Transverse colon (tissue), 4 donors: ENCODE measurements around the gene LARGE1. TPM values are rescaled to one million over a fixed set of nuclear protein-coding genes. Genes with fewer than 3 reads are reported as not detected.

Source experiments
- DNase-seq: peaks from one replicate; pipeline ENCODE4 v3.0.0-alpha.2; 2019
- H3K27ac ChIP-seq, 4 donors: fragments of 200-600 bp; sonication (generic); 2 replicates each; pipeline ENCODE4 v1.5.1; 2016 to 2018; ENCODE audit warnings: inconsistent platforms in 4 of 4
- H3K27me3 ChIP-seq: fragments of 200-600 bp; sonication (generic); 2 replicates; pipeline ENCODE4 v1.5.1; 2017; ENCODE audit warnings: inconsistent platforms
- H3K36me3 ChIP-seq, 4 donors: fragments of 200-600 bp; sonication (generic); 2 replicates each; pipeline ENCODE4 v1.5.1; 2017 to 2019; ENCODE audit warnings: inconsistent platforms in 4 of 4
- H3K4me1 ChIP-seq, 4 donors: fragments of 200-600 bp; sonication (generic); 2 replicates each; pipeline ENCODE4 v1.5.1; 2017 to 2020; ENCODE audit warnings: inconsistent platforms in 4 of 4
- H3K4me3 ChIP-seq, 4 donors: fragments of 200-600 bp; sonication (generic); 1 replicate in 1 of 4; 2 replicates in 3 of 4; pipeline versions ENCODE4 v1.5.1 to v1.6.1; 2017 to 2019; ENCODE audit warnings: inconsistent platforms in 4 of 4
- H3K9me3 ChIP-seq, 2 donors: fragments of 200-600 bp; sonication (generic); 2 replicates each; pipeline ENCODE4 v1.5.1; 2017 to 2019; ENCODE audit warnings: inconsistent platforms in 2 of 2
- EP300 ChIP-seq: sonication (generic); formaldehyde crosslinking; IDR thresholded peaks from one replicate; pipeline ENCODE4 v1.6.1; 2017; ENCODE audit warnings: antibody characterized with exemption, low read depth
- POLR2A ChIP-seq: fragments of 450-650 bp; IDR thresholded peaks from one replicate; pipeline ENCODE4 v1.6.1; 2016; ENCODE audit warnings: antibody characterized with exemption, mild to moderate bottlenecking, moderate library complexity
- POLR2AphosphoS5 ChIP-seq, 3 donors: sonication (generic); formaldehyde crosslinking; IDR thresholded peaks; one replicate each; pipeline ENCODE4 v1.6.1; 2016; ENCODE audit warnings: antibody characterized with exemption in 3 of 3
- WGBS, 2 donors: methylation state at CpG; one replicate each; pipeline ENCODE4 v1.1.5; 2018; ENCODE audit warnings: low coverage in 1 of 2; 5-methylcytosine and 5-hydroxymethylcytosine counted together
- in situ Hi-C, 4 donors: fragments of 200-750 bp; cut with MboI; loops; one replicate each; pipeline versions ENCODE4 v1.15.0 to v1.15.1; 2017; ENCODE audit warnings: low sequenced_read_pairs in 3 of 4, low pct_ligation_motif_present in 1 of 4, low pct_unique_long_range_greater_than_20kb in 1 of 4
- intact Hi-C: fragments of 100-400 bp; cut with DNase I; formaldehyde crosslinking; loops from one replicate; pipeline ENCODE4 v1.15.1; 2023; ENCODE audit warnings: low total_unique reads
- total RNA-seq, 4 donors: library from RNA; depleted of rRNA; stranded (reverse); fragments of >200 nt; gene quantifications; one replicate each; pipeline ENCODE4 v1.1.0, GENCODE V29; 2016
- TF ChIP-seq, protein P1 (sequence below), 5 experiments: fragments of 200-600 bp in 3 of 5; fragments of 450-650 bp in 2 of 5; sonication (generic) in 3 of 5; IDR thresholded peaks; 1 replicate in 2 of 5; 2 replicates in 3 of 5; pipeline ENCODE4 v1.5.1; 2016 to 2017; ENCODE audit warnings: antibody characterized with exemption in 5 of 5, inconsistent platforms in 3 of 5, mild to moderate bottlenecking in 2 of 5, moderate library complexity in 1 of 5

The LARGE1 gene
- total RNA-seq, 4 donors from 2014 or later: 46.5 to 304 (median 80.5) TPM

DNA sequence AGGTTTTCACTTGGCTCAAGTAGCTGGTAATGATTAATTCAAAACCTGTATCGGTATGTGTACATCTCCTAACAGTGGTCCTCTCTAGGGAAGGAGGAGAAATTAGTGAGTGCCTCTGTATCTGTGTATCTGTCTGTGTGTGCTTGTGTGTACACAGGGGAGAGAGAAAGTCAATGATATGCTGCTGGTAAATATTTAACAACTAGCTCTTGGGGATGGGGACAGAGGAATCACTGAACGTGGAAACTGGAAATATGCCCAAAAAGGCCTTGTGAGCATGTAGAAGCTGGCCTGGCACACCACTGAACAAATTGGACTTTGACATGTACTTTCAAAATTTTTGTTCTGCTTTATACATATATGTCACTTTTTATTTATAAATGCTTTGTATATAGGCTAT is 648.1 kb downstream of the LARGE1 start:
- Histone ChIP-seq H3K27ac (peak overlapping the region in 1 of 4 donors; percentile 2), H3K4me3 (no peak overlapping the region), H3K27me3 (no peaks in the 10 kb centered on the region), H3K9me3 (no peaks in the 10 kb centered on the region), H3K4me1 (peaks cover 3 to 25% (median 13%) of the 10 kb centered on the region in 4 donors), H3K36me3 (no peaks in the 10 kb centered on the region)
- WGBS, 2 donors: 39 to 65% methylated on average over 2 of the region's 2 CpGs
- intact Hi-C loops: no loop called here
- no peak for TF ChIP-seq POLR2AphosphoS5 (IDR thresholded peaks at IDR 0.05)
- TF ChIP-seq POLR2A: no peak
- TF ChIP-seq, protein P1, sequence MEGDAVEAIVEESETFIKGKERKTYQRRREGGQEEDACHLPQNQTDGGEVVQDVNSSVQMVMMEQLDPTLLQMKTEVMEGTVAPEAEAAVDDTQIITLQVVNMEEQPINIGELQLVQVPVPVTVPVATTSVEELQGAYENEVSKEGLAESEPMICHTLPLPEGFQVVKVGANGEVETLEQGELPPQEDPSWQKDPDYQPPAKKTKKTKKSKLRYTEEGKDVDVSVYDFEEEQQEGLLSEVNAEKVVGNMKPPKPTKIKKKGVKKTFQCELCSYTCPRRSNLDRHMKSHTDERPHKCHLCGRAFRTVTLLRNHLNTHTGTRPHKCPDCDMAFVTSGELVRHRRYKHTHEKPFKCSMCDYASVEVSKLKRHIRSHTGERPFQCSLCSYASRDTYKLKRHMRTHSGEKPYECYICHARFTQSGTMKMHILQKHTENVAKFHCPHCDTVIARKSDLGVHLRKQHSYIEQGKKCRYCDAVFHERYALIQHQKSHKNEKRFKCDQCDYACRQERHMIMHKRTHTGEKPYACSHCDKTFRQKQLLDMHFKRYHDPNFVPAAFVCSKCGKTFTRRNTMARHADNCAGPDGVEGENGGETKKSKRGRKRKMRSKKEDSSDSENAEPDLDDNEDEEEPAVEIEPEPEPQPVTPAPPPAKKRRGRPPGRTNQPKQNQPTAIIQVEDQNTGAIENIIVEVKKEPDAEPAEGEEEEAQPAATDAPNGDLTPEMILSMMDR (IDR thresholded peaks at IDR 0.05): no peak
- TF ChIP-seq EP300: no peak
- no peak for DNase-seq
- in situ Hi-C loops: no loop called here

DNA sequence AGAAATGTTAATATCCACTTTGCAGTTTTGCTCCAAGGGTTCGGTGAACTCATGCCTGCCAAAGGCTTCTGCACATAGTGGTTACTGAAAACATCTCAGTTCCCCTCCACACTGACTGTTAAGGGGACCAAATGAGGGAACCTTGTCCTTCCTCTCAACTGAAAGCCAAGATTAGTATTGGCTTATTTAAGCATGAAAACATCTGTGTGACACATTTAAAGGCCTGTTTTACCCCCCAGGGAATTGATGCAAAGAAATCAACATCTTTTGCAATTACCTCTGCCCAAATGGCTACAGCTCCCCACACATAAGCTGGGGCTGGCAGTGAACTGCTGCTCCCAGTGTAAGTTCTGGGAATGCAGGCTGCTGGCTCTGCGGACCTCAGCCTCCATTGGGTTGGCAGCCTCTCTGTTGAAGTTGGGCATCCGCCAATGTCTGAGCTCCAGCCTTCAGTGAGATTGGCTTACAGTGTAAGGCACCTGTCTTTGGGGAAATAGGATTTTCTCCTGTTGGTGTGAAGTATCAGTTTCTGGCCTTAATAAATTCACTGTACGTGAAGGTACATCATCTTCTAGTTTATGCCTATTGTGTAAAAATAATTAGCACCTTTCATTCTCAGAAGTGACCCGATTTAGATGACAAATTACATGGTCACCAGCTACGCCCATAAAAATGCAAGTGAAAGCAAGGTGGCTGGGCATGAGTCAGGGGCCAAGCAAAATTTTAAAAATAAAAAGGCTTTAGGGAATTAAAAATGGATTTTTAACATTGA is 648.7 kb downstream of the LARGE1 start:
- no peaks in the 10 kb centered on the region for H3K9me3 ChIP-seq
- peak; percentile 44 for DNase-seq
- H3K36me3 ChIP-seq: no peaks in the 10 kb centered on the region
- intact Hi-C loops: no loop called here
- peak overlapping the region in 1 of 4 donors; percentile 2 for H3K27ac ChIP-seq
- no peaks in the 10 kb centered on the region for H3K27me3 ChIP-seq
- H3K4me1 ChIP-seq: peaks cover 3 to 25% (median 13%) of the 10 kb centered on the region in 4 donors
- H3K4me3 ChIP-seq: no peak overlapping the region
- in situ Hi-C loops: no loop called here
- WGBS, 2 donors: 52 to 55% methylated on average over 2 to 6 of the region's 6 CpGs
- TF ChIP-seq, protein P1 (IDR thresholded peaks at IDR 0.05): no peak
- TF ChIP-seq POLR2A (no peak), POLR2AphosphoS5 (IDR thresholded peaks at IDR 0.05) (no peak), EP300 (no peak)

DNA sequence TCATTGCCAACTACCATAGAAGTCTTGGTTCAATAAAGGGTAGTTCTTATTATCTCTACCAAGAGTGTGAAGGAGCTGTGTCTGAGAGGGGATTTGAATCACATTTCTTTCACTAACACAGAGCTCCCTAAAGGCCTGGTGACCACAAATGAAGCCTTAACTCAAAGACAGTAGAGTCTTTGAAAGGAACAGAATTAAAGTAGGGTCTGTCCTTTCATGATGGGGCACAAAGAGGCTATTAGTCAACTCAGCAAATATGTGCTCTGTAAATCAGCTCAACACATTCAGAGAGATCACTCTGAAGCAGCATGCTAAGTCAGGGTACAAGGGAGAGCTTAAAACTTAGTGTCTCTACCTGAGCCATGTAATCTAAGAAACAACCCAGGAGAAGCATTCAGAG is 649.7 kb downstream of the LARGE1 start:
- in situ Hi-C loops: no loop called here
- no peak overlapping the region for H3K4me3 ChIP-seq
- no peak for DNase-seq
- intact Hi-C loops: no loop called here
- H3K9me3 ChIP-seq: no peaks in the 10 kb centered on the region
- no peak for TF ChIP-seq POLR2AphosphoS5 (IDR thresholded peaks at IDR 0.05)
- TF ChIP-seq, protein P1 (IDR thresholded peaks at IDR 0.05): no peak
- TF ChIP-seq EP300: no peak
- no peak for TF ChIP-seq POLR2A
- no peak overlapping the region for H3K27ac ChIP-seq
- H3K27me3 ChIP-seq: no peaks in the 10 kb centered on the region
- peaks cover 3 to 25% (median 13%) of the 10 kb centered on the region in 4 donors for H3K4me1 ChIP-seq
- H3K36me3 ChIP-seq: no peaks in the 10 kb centered on the region

DNA sequence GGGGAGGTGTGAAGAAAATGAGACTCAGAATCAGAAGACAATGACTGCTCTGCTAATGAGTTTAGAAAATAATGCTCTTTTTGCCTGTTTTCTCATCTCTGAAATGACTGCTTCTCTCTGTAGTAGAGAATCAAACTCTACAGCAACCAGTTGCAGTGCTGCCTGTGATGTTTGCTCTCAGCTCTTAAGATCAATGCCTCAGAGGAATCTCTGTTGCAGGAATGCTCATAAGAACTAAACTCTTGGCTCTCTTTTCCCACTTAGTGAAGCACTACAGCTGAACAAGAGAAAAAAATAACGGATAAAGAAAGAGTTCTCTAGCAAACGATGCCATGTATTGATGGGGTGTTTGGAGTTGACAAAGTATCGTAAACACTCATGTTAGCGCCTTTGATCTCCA is 658.6 kb downstream of the LARGE1 start:
- Histone ChIP-seq H3K27ac (no peak overlapping the region), H3K27me3 (peaks cover 9% of the 10 kb centered on the region), H3K4me3 (no peak overlapping the region), H3K9me3 (no peaks in the 10 kb centered on the region), H3K36me3 (no peaks in the 10 kb centered on the region), H3K4me1 (no peaks in the 10 kb centered on the region)
- TF ChIP-seq POLR2AphosphoS5 (IDR thresholded peaks at IDR 0.05): no peak
- TF ChIP-seq EP300: no peak
- TF ChIP-seq POLR2A: no peak
- TF ChIP-seq, protein P1 (IDR thresholded peaks at IDR 0.05): no peak
- WGBS, 2 donors: 25 to 37% methylated on average over 4 of the region's 4 CpGs
- no peak for DNase-seq
- intact Hi-C loops: no loop called here
- in situ Hi-C loops: no loop called here
